Colonic mucosa (tissue), 4 donors: Measurements from ENCODE around the gene DZIP1L. TPM values are rescaled to one million over a fixed set of nuclear protein-coding genes. Genes with fewer than 3 reads are reported as not detected.

ENCODE experiments used
- DNase-seq: peaks from one replicate; pipeline ENCODE4 v3.0.0-alpha.2; 2020
- H3K27ac ChIP-seq: fragments of 200-600 bp; one replicate; pipeline ENCODE4 v1.8.0; 2021
- H3K27me3 ChIP-seq: fragments of 200-600 bp; one replicate; pipeline ENCODE4 v1.8.0; 2021
- H3K36me3 ChIP-seq: fragments of 200-600 bp; one replicate; pipeline ENCODE4 v1.8.0; 2021
- H3K4me1 ChIP-seq: fragments of 200-600 bp; one replicate; pipeline ENCODE4 v1.8.0; 2021; ENCODE audit warnings: mild to moderate bottlenecking
- H3K4me3 ChIP-seq: fragments of 200-600 bp; one replicate; pipeline ENCODE4 v1.8.0; 2021
- H3K9ac ChIP-seq, 2 donors: one replicate each; pipeline ENCODE4 v1.7.0; 2013; ENCODE audit warnings: control low read depth in 2 of 2, low read depth in 2 of 2, low read length in 2 of 2
- H3K9me3 ChIP-seq: fragments of 200-600 bp; one replicate; pipeline ENCODE4 v1.8.0; 2021
- intact Hi-C: fragments of 100-400 bp; cut with DNase I; formaldehyde crosslinking; loops from one replicate; pipeline ENCODE4 v1.14.1; 2022
- total RNA-seq, 2 donors: library from RNA; stranded (reverse); fragmentation: NEBNext Ultra II Directional in 1 of 2; extraction: Animal tissue kit (Norgen Biotek cat#: 25700) in 1 of 2; gene quantifications; one replicate each; pipeline ENCODE4 v1.2.1, GENCODE V29; 2021
- TF ChIP-seq, protein P1 (sequence below): fragments of 200-600 bp; IDR thresholded peaks from one replicate; pipeline ENCODE4 v1.8.0; 2022; ENCODE audit warnings: antibody characterized with exemption, mild to moderate bottlenecking
- donor health status: healthy.
- donor health status: DM: no; HTN: no; CAD: no.
- donor health status: DM: no; HTN: no; CAD: no.

DZIP1L gene
- total RNA-seq, 2 donors from 2014 or later: 0.69 to 0.89 TPM

DNA sequence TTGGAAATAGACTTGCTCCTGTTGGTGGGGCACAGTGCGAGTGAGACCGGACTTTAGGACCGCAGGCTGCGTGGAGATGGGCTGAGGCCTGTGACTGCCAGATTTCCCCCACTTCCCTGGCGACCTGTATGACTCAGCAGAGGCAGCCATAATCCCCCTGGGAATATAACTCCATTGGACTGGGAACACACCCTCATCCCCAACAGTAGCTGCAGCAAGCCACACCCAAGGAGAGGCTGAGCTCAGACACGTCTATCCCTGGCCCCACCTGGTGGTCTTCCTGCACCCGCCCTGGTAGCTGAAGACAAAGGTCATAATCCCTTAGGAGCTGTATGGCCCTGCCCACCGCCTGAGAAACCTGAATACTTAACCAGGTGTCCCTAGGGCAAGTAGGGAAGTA lies 42.6 kb downstream of the DZIP1L start:
- no peaks in the 10 kb centered on the region for H3K36me3 ChIP-seq
- no peak overlapping the region for H3K27ac ChIP-seq
- no peak overlapping the region for H3K9ac ChIP-seq
- TF ChIP-seq, protein P1, sequence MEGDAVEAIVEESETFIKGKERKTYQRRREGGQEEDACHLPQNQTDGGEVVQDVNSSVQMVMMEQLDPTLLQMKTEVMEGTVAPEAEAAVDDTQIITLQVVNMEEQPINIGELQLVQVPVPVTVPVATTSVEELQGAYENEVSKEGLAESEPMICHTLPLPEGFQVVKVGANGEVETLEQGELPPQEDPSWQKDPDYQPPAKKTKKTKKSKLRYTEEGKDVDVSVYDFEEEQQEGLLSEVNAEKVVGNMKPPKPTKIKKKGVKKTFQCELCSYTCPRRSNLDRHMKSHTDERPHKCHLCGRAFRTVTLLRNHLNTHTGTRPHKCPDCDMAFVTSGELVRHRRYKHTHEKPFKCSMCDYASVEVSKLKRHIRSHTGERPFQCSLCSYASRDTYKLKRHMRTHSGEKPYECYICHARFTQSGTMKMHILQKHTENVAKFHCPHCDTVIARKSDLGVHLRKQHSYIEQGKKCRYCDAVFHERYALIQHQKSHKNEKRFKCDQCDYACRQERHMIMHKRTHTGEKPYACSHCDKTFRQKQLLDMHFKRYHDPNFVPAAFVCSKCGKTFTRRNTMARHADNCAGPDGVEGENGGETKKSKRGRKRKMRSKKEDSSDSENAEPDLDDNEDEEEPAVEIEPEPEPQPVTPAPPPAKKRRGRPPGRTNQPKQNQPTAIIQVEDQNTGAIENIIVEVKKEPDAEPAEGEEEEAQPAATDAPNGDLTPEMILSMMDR: no peak
- no peaks in the 10 kb centered on the region for H3K4me1 ChIP-seq
- no peak for DNase-seq
- intact Hi-C loops: no loop called here
- no peak overlapping the region for H3K4me3 ChIP-seq
- no peaks in the 10 kb centered on the region for H3K9me3 ChIP-seq
- H3K27me3 ChIP-seq: no peaks in the 10 kb centered on the region

DNA sequence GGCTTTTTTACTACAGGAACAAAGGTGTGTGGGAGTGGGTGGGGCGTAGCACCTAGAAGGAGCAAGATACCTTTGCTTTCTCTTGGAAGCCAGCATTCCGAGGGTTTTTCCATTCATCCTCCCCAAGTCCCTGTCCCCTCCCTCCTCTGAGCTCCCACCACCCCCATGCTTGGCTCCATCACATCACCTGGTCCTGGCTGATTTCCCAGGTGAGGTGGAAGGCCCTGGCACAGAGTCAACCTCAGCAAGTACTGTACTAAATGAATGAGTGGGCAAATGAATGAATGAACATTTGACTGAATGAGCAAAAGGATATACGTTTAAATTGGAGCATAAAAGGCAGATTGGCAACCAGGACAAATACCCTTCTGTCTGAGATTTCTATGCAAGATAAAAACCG lies 45.4 kb downstream of the DZIP1L start:
- H3K4me1 ChIP-seq: no peaks in the 10 kb centered on the region
- DNase-seq: no peak
- H3K36me3 ChIP-seq: no peaks in the 10 kb centered on the region
- intact Hi-C loops: no loop called here
- no peaks in the 10 kb centered on the region for H3K9me3 ChIP-seq
- H3K27ac ChIP-seq: no peak overlapping the region
- H3K9ac ChIP-seq: no peak overlapping the region
- no peaks in the 10 kb centered on the region for H3K27me3 ChIP-seq
- no peak overlapping the region for H3K4me3 ChIP-seq
- TF ChIP-seq, protein P1: no peak

DNA sequence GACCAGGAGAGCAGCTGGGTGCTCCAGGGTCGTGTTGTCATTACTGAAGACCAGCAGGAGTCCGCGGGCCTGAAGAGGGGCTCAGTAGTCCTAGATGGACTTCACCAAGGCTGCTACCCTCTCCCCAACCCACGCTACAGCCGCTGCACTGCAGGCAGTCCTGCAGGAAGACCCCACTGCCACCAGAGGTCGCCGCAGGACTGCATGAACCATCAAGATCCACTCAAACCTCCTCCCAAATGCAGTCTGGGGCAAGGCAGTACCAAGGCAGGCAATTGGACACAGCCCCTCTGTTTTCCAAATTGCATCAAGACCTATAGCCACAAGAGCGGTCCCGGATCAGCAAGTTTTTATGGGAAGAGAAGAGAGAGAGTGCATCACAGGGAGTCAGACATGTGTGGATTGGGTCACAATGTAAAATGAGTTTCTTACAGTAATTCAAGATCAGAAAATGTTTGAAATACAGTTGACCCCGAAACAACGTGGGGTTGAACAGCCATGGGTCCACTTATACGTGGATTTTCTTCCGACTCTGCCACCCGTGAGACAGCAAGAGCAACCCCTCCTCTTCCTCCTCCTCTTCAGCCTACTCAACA lies 46.7 kb downstream of the DZIP1L start:
- Histone ChIP-seq H3K9me3 (no peaks in the 10 kb centered on the region), H3K27ac (no peak overlapping the region), H3K9ac (no peak overlapping the region), H3K27me3 (no peaks in the 10 kb centered on the region), H3K4me3 (no peak overlapping the region), H3K36me3 (no peaks in the 10 kb centered on the region), H3K4me1 (no peaks in the 10 kb centered on the region)
- TF ChIP-seq, protein P1: peak; percentile 96
- peak; percentile 75 for DNase-seq
- intact Hi-C loops: loop anchor here (2.0 kb wide), 1 partner anchor 50 kb away; no protein-coding TSS in a partner anchor

GRCh38 chr3:138068046-138068445 lies 47.4 kb downstream of the DZIP1L start:
- no peaks in the 10 kb centered on the region for H3K9me3 ChIP-seq
- no peak overlapping the region for H3K27ac ChIP-seq
- no peaks in the 10 kb centered on the region for H3K4me1 ChIP-seq
- H3K4me3 ChIP-seq: no peak overlapping the region
- TF ChIP-seq, protein P1: no peak
- no peak overlapping the region for H3K9ac ChIP-seq
- DNase-seq: no peak
- intact Hi-C loops: loop anchor here (2.0 kb wide), 1 partner anchor 51 kb away; no protein-coding TSS in a partner anchor
- H3K36me3 ChIP-seq: no peaks in the 10 kb centered on the region
- H3K27me3 ChIP-seq: no peaks in the 10 kb centered on the region

DNA sequence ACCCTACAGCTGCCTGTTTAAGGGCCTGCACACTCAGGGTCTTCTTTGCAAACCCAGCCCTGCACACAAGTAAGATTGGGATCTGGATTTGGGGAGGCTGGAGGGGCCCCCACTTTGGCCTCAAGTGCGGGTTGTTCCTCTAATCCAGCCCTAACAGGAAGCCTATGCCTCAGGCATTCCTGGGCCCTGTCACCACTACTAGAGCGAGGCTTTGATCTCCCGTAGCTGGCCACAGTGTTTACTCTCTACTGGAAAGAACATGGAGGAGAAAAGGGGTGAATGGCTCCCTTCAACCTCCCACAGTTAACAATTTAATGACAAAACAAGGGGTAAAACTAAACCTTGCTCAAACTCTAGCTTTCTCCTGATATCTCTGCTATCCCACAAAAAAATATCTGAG lies 48.4 kb downstream of the DZIP1L start:
- no peak overlapping the region for H3K4me3 ChIP-seq
- H3K27ac ChIP-seq: no peak overlapping the region
- DNase-seq: no peak
- no peak overlapping the region for H3K9ac ChIP-seq
- no peaks in the 10 kb centered on the region for H3K36me3 ChIP-seq
- TF ChIP-seq, protein P1: no peak
- no peaks in the 10 kb centered on the region for H3K27me3 ChIP-seq
- H3K4me1 ChIP-seq: no peaks in the 10 kb centered on the region
- intact Hi-C loops: no loop called here
- H3K9me3 ChIP-seq: no peaks in the 10 kb centered on the region
